Measurements from ENCODE around the gene GRXCR2. TPM values are rescaled to one million over a fixed set of nuclear protein-coding genes. Genes with fewer than 3 reads are reported as not detected.

Gene GRXCR2
- total and polyA plus RNA-seq, 7 donors, result not detected

GRCh38 chr5:145825751-145826180 lies 47.0 kb downstream of the GRXCR2 start:
- H3K9me3 ChIP-seq, result no peaks in the 10 kb centered on the region
- H3K36me3 ChIP-seq (ENCODE audit: insufficient read depth in 1 of 2, low read depth in 1 of 2), result no peaks in the 10 kb centered on the region
- DNase-seq (no peak), ATAC-seq (peak in 1 of 4 donors; percentile 62)
- H3K4me1 ChIP-seq, result no peaks in the 10 kb centered on the region
- TF ChIP-seq CTCF (IDR thresholded peaks at IDR 0.05), result peak; percentile 73
- intact Hi-C loops (cut with DNase I), result loop anchor here (5.0 to 10.0 kb wide), 4 partner anchors 143 to 1623 kb away; no protein-coding TSS in a partner anchor
- no peaks in the 10 kb centered on the region for H3K27me3 ChIP-seq (ENCODE audit: insufficient read depth in 3 of 3, low read length in 2 of 3)
- no peak overlapping the region for H3K4me3 ChIP-seq
- WGBS, 3 donors, result 63 to 70% (median 64%) methylated on average over 3 of the region's 3 CpGs
- H3K27ac ChIP-seq, result no peak overlapping the region

- no peaks in the 10 kb centered on the region for H3K9me3 ChIP-seq
- H3K27ac ChIP-seq, result no peak overlapping the region
- H3K36me3 ChIP-seq (ENCODE audit: insufficient read depth in 1 of 2, low read depth in 1 of 2), result no peaks in the 10 kb centered on the region
- H3K4me3 ChIP-seq, result no peak overlapping the region
- H3K27me3 ChIP-seq (ENCODE audit: insufficient read depth in 3 of 3, low read length in 2 of 3), result no peaks in the 10 kb centered on the region
- no peaks in the 10 kb centered on the region for H3K4me1 ChIP-seq
- no peak for TF ChIP-seq CTCF (IDR thresholded peaks at IDR 0.05)
- 44 to 53% (median 45%) methylated on average over 4 of the region's 4 CpGs for WGBS, 3 donors
- ATAC-seq (no peak), DNase-seq (no peak)
- intact Hi-C loops (cut with DNase I), result loop anchor here (10.0 kb wide), 2 partner anchors 329 to 1619 kb away; no protein-coding TSS in a partner anchor
Measured at GRCh38 chr5:145824040-145824439, 48.8 kb downstream of the GRXCR2 start.

GRCh38 chr5:145818604-145819003 lies 54.2 kb downstream of the GRXCR2 start:
- no peak overlapping the region for H3K4me3 ChIP-seq
- H3K36me3 ChIP-seq (ENCODE audit: insufficient read depth in 1 of 2, low read depth in 1 of 2), result peaks cover 0 to 7% of the 10 kb centered on the region in 2 donors
- no peak overlapping the region for H3K27ac ChIP-seq
- intact Hi-C loops (cut with DNase I), result no loop called here
- DNase-seq, result no peak
- H3K9me3 ChIP-seq, result no peaks in the 10 kb centered on the region
- H3K27me3 ChIP-seq (ENCODE audit: insufficient read depth in 3 of 3, low read length in 2 of 3), result no peaks in the 10 kb centered on the region
- no peak for TF ChIP-seq CTCF (IDR thresholded peaks at IDR 0.05)
- 70 to 77% (median 74%) methylated on average over 4 of the region's 4 CpGs for WGBS, 3 donors
- ATAC-seq, result no peak
- no peaks in the 10 kb centered on the region for H3K4me1 ChIP-seq

GRCh38 chr5:145812877-145813276 lies 59.9 kb downstream of the GRXCR2 start:
- no peak overlapping the region for H3K27ac ChIP-seq
- H3K36me3 ChIP-seq (ENCODE audit: insufficient read depth in 1 of 2, low read depth in 1 of 2), result peaks cover 0 to 6% of the 10 kb centered on the region in 2 donors
- H3K27me3 ChIP-seq (ENCODE audit: insufficient read depth in 3 of 3, low read length in 2 of 3), result no peaks in the 10 kb centered on the region
- TF ChIP-seq CTCF (IDR thresholded peaks at IDR 0.05), result no peak
- DNase-seq (no peak), ATAC-seq (no peak)
- WGBS, 3 donors, result 39 to 63% (median 42%) methylated on average over 1 of the region's 1 CpG
- intact Hi-C loops (cut with DNase I), result no loop called here
- no peak overlapping the region for H3K4me3 ChIP-seq
- H3K4me1 ChIP-seq, result no peaks in the 10 kb centered on the region
- H3K9me3 ChIP-seq, result no peaks in the 10 kb centered on the region
